HG02840 (cell line): ENCODE measurements around the gene CYP1A2.
A peak's percentile ranks its signal among the peaks of the same experiment; 100 is the strongest.
"Not testable (repeated sequence)": the region's sequence is repeated elsewhere in the genome, so short reads cannot be mapped to it uniquely, and the experiment has no call there.

Experiments used
- ATAC-seq: cut with Tn5 transposase; IDR thresholded peaks from one replicate; pipeline ENCODE4 v1.9.1; 2021; ENCODE audit warnings: mild to moderate bottlenecking, moderate library complexity, moderate number of reproducible peaks; ENCODE audit not compliant: unreplicated experiment, low FRiP score

CYP1A2 gene

DNA sequence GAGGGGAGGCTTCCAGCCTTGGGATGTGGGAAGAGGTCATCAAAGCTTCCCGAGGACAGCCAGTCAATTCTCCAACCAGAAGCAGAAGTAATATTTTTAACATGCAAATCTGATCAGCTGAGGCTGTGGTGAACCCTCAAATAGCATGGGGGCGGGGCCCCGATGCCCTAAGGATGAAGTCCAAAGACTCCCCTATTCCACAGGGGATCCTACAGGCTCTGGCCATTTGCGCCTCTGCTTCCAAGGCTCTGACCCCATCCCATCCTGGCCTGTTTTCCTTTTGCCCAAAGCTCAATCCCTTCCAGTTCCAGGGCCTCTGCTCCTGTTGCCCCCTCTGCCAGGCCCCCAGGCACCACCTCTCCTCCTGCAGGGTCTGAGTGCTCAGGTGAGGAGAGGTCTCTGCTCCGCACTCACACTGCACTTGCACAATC is 26.5 kb downstream of the CYP1A2 start:
- ATAC-seq = no peak

- ATAC-seq = no peak
Observed at GRCh38 chr15:74775894-74776293, 27.2 kb downstream of the CYP1A2 start.

DNA sequence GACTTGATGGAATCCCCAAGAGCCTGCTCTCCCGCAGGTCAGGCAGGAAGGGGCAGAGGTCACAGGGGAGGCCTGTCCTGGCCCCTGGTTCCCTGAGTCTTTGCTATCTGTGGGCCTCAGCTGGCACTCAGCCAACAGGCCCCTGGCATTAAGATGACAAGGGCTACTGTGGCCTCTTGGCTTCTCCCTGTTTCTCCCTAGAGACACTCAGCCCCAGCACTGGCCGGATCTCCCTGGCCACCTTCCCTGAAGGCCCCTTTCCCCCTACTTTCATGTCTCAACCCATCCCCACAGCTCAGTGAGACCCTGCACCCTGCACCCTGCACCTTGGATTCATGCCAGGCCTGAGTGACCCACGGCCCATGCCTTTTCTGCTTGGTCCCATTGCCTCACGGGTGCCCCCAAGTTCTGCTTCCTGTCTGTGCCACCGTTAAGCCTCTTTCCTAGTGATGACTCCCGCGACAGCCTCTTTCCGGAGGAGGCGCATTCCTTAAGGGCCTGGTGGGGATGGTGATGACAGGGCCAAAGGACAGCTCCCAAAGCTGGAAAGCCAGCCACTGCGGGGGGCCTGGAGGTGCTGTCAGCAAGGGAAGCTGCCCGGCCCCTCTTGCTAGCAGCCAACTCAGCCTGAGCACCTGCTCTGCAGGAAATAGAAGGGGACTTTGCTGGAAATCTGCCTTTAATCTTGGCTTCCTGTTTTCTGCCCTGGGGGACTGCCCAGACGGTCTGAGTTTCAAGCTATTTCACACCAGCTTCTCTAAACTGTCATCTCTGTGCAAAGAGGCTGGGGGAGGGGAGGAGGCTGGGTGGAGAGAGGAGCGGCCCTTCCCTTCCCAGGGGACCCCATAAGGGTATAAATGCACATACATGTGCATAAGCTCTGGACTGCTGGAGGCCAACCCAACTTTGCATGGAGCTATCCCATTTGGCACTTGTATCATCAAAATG is 28.4 kb downstream of the CYP1A2 start:
- ATAC-seq = no peak

DNA sequence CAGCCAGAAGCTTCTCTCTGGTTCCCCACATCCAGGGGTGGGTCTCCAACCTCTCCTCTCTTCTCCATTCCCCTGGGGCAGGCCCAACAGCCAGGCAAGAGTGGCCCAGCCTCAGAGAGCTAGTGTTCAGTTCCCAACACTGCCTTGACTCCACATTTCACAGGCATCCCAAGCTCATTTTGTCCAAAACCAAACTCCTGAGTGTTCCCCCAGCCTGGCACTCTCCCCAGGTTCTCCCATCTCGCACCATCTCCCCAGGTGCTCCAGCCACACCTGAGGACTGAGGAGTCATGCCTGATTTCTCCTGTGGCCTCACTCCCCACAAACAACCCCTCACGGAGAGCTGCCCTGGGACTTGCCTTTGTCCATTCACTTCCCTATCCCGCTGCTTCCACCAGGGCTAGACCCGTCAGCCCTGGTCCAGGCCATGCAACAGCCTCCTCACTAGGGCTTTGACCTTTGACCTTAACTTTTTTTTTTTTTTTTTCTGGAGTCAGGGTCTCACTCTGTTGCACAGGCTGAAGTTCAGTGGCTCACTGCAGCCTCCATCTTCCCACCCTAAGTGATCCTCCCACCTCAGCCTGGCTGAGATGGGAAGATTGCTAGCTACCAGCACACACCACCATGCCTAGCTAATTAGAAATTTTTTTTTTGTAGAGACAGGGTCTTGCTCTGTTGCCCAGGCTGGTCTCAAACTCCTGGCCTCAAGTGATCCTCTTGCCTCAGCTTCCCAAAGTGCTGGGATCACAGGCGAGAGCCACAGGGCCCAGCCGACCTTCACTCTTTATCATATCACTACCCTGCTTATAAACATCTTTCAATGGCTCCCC is 29.3 kb downstream of the CYP1A2 start:
- no peak for ATAC-seq

DNA sequence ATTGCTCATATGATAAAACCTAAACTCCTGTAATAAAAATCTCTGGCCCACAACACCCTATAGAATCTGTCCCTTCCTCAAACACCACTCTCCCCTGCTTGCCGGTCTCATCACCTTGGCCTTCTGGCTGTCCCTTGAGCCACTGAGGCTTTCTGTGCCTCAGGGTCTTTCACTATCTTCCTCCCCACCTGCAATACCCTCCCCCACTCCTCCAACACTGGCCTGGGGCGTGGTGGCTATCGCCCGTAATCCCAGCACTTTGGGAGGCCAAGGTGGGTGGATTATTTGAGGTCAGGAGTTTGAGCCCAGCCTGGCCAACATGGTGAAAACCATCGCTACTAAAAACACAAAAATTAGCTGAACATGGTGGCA is 29.9 kb downstream of the CYP1A2 start:
- ATAC-seq = no peak

- ATAC-seq = no peak
Observed at GRCh38 chr15:74779162-74779648, 30.6 kb downstream of the CYP1A2 start.

DNA sequence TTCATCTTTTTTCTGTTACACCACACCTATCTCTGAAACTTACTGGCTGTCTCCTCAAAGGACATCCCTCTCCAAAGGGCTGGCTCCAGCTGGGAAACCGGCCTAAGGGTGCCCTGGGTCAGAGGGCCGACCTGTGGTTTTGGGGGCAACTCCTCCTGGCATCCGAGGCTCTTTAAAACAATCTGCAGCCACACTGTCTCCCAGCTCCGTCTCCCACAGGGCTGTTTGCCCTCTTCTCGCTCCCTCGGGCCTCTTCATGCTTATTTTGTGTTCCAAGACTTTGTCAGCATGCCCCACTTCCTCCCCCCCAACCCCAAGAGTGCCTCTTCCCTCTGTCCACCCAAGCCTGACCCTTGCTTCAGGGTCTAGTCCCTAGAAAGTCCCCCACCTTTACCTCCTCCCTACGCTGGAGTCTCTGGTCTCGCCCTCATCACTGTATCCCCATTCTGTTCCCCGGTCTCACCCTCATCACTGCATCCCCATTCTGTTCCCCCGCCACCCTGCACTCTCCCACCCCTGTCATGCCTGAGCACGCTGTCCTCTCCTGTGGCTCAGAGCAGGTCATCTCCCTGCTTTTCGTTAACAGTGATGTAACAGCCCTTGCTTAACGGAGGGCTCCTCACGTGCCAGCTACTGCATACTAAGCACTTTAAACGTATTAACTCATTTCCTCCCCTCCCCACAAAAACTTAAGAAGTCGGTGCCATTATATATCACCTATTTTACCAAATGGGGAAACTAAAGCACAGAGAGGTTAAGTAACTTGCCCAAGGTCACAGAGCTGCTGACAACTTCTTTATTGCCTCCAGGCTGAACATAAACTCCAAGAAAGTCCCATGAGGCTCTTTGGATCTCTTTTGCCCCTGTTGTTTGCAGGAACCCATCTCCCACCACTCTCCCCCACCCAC is 32.1 kb downstream of the CYP1A2 start:
- no peak for ATAC-seq

DNA sequence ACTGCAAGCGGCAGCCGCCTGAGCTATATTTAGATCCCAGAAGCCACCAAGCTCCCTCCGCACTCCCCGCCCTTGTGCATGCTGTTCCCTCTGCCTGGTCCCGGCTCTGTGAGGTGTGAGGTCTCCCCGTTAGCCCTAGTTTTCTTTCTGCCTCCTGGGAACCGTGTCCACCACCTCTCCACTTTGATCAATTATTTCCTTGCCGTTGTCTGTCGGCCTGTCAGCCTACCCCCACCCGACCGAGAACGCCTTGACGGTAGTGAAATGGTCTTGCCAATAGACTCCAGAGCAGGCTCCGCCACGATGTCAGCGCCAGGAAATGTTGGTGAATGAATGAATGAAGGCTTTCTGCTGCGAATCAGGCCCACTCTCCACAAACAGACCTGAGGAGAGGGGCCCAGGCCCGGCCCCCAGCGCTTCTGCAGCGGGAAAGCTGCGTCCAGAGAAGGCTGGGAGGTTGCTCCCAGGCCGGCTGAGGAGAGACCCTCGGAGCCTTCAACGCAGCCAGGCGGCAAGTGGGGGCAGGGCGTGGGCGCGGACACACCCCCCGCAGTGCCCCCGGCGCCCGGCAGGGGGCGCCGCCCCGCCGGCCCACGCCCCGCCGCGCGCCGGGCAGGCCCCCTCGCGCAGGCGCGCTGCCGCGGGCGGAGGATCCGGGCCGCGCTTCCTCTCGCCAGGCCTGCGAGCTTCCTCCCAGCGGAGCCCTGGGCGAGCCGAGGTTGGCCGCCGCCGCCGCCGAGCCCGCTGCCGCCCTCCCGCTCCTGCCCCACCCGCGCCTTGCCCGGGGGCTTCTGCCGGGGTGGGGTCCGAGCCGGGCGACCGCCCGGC is 33.0 kb downstream of the CYP1A2 start, which contains the start of gene CSK:
CSK (plus strand) TSS at position 650 of the 828 bp plus-strand sequence. CDS start 16,218 bp downstream, outside the sequence.
- ATAC-seq = peak; percentile 46

DNA sequence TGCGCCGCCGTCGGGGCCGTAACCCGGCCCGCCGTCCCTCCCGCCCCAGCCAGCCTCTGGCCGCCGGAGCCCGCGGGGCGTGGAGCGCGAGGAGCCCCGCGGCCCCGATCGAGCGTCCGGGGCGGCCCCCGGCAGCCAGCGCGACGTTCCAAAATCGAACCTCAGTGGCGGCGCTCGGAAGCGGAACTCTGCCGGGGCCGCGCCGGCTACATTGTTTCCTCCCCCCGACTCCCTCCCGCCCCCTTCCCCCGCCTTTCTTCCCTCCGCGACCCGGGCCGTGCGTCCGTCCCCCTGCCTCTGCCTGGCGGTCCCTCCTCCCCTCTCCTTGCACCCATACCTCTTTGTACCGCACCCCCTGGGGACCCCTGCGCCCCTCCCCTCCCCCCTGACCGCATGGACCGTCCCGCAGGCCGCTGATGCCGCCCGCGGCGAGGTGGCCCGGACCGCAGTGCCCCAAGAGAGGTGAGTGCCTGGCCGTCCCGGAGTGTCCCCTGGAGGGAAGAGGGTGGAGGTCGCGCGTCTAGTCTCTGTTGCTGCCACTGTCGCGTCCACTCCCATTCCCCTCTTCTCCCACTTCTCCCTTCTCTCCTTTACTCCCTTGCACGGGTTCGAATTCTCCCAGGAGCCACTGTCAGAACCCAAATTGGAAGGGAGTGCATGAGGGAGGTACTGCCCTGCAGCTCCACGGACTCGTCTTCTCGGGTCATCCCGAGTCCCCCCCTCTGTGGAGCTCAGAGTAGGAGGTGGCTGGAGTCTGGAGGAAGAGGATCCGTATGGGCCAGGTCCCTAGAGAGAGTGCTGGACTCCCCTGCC is 33.8 kb downstream of the CYP1A2 start:
- ATAC-seq = peak; percentile 11

DNA sequence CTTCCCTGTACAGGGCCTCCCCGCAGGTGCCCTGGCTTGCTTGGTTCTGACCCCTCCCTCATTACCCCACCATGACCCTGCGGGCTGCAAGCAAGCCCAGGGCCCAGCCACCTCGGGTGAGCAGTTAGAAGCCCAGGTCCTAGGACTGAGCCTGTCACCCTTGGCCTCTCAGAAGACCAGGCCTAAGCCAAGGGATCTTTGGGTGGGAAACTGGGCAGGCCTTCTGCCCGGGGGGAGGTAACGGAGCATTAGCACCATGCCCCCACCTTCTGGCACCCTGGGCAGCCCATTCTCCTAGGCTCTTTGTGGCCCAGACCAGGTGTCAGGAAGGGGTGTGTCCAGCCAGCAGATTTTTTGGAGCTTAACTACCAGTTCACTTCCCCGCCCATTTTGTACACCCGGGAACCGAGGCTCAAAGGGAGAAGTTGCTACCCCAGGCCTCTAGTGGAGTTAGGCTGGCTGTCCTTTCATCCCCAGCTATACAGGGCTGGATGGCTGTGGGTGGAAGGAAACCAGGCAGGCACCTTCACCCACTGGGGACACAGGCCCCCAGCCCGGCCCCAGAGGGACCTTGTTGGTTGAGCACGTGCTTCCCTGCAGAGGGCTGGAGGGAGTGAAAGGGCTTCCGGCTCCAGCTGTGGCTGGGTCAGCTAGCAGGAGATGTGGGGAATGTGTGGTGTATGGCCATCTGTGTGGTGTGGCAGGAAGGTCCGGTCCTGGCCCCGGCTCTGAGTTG is 34.6 kb downstream of the CYP1A2 start:
- ATAC-seq = no peak

DNA sequence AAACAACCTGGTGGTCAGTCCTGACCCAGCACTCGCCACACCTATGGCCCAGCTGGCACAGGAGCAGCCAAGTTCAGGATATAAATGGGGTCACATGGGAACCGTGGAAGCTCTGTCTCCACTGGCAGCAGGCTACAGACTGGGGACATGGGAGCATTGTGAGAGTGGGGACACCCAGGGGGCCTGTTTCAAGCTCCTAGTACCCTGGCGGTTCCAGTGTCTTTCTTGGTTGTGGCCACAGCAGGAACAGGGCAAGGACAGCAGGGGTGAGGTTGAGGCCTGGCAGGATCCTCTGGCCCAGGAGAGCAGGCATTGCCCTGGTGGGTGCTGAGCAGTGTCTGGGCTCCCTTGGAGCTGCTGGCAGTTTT is 35.1 kb downstream of the CYP1A2 start:
- no peak for ATAC-seq

DNA sequence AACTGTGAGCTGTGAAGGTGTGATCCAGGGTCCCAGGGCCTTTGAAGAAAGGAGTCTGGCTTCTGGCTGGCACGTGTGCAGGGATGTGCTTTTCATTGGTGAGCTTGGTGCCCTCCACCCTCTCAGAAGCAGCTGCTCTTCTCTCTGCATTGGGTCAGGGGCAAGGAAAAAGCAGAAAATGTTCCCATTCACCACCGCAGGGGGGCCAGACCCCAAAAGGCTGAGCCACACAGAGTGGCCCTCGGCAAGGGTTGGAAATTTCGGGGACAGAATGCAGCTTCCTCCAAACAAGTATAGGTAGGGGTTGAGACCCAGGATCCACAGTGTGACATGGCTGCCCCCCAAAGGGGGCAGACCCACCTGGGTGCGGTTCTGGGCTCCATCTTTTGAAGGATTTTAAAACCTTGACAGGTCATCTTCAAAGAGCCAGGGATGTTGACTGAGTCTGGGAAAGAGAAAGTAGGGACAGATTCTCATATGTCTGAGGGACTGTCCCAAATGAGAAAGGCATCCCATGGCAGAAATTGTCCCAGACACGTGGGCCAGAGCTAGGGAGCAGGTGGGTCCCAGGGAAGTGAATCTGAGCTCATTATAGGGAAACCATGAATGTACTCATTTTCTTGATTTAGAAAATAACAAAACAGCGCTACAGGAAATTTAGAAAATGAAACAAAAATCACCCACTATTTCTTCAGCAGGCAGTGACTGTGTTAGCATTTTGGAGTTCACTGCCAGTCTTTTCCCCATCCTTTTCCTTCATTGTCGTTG is 36.0 kb downstream of the CYP1A2 start:
- no peak for ATAC-seq

DNA sequence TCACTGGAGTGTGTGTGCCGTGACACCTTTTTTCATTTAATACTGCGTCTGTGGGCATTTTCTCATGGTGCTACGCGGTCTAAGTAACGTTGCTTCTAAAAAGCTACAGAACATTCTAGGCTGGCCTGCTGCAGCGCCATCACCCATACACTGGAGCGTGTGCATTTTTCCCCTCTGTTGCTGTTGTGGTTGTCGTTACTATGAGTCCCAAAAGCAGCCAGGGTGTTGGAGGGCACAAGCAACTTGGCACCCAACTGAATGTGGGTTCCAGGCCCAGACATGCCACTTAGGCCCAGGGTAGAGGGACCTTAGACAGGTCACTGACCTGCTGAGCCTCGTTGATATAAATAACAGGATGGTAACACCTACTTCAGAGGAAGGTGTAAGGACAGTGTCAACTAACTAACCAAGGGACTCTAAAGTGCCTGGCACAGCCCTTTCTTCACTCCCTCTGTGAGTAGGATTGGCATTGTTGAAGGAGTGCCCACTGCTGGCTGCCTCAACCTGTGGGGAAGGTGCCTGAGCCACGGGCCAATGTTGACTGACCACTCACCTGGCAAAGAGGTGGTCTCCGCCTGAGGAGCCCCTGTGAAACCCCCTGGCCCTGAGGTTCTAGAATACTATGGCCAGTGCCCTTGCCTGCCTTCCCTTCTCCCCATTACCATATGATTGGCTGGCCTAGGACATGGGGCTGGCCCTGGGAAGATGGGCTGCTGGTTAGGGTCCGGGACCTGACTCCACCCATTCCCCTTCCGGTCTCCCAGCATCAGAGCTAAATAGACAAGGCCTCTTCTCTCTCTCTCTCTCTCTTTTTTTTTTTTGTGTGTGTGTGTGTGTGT is 36.8 kb downstream of the CYP1A2 start:
- no peak for ATAC-seq

DNA sequence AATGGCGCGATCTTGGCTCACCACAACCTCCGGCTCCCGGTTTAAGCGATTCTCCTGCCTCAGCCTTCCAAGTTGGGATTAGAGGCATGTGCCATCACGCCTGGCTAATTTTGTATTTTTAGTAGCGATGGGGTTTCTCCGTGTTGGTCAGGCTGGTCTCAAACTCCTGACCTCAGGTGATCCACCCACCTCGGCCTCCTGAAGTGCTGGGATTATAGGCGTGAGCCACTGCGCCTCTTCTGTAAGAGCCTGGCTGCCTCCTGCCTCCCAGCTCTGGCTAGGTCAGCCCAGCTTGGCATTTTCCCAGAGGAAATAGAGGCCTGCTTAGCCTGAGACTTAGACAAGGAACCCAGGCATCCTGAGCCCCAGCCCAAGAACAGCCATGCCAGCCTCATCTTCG is 37.4 kb downstream of the CYP1A2 start:
- ATAC-seq = not testable (repeated sequence)

- no peak for ATAC-seq
Observed at GRCh38 chr15:74786551-74787165, 38.0 kb downstream of the CYP1A2 start.
